Activated naive CD8-positive, alpha-beta T cell treated with anti-CD3 and anti-CD28 coated beads for 36 hours (primary cell): ENCODE data around the gene LAMTOR1. TPM values are rescaled to one million over a fixed set of nuclear protein-coding genes. Genes with fewer than 3 reads are reported as not detected.

Experiments
- DNase-seq: peaks from one replicate; pipeline ENCODE4 v3.0.0; 2021
- H3K27ac Mint-ChIP-seq: one replicate; pipeline ENCODE4 v1.8.0; 2022; ENCODE audit warnings: mild to moderate bottlenecking, moderate library complexity, mixed read lengths
- H3K27me3 Mint-ChIP-seq: one replicate; pipeline ENCODE4 v1.8.0; 2022; ENCODE audit warnings: mild to moderate bottlenecking, mixed read lengths
- H3K36me3 Mint-ChIP-seq: one replicate; pipeline ENCODE4 v1.8.0; 2021; ENCODE audit warnings: mild to moderate bottlenecking, mixed read lengths
- H3K4me1 Mint-ChIP-seq: one replicate; pipeline ENCODE4 v1.8.0; 2021; ENCODE audit warnings: mixed read lengths
- H3K4me3 Mint-ChIP-seq: one replicate; pipeline ENCODE4 v1.8.0; 2022; ENCODE audit warnings: mild to moderate bottlenecking, moderate library complexity, mixed read lengths
- H3K9me3 Mint-ChIP-seq: one replicate; pipeline ENCODE4 v1.8.0; 2022; ENCODE audit warnings: mixed read lengths
- total RNA-seq, 2 experiments: library from RNA; stranded (reverse); gene quantifications; one replicate each; pipeline ENCODE4 v1.2.3, GENCODE V29; 2021

LAMTOR1 gene
- total RNA-seq, 2 experiments from 2014 or later, result 65.5 to 66.2 TPM

GRCh38 chr11:72103754-72104167, 664 bp upstream of the LAMTOR1 start:
- H3K27ac Mint-ChIP-seq, result peak overlapping the region; percentile 91
- H3K4me3 Mint-ChIP-seq, result peak overlapping the region; percentile 93
- no peaks in the 10 kb centered on the region for H3K9me3 Mint-ChIP-seq
- H3K4me1 Mint-ChIP-seq, result peaks cover 39% of the 10 kb centered on the region
- no peak for DNase-seq
- H3K27me3 Mint-ChIP-seq, result no peaks in the 10 kb centered on the region
- peaks cover 25% of the 10 kb centered on the region for H3K36me3 Mint-ChIP-seq

- Mint-ChIP-seq H3K4me1 (peaks cover 39% of the 10 kb centered on the region), H3K9me3 (no peaks in the 10 kb centered on the region), H3K4me3 (peak overlapping the region; percentile 93), H3K27ac (peak overlapping the region; percentile 91), H3K27me3 (no peaks in the 10 kb centered on the region), H3K36me3 (peaks cover 23% of the 10 kb centered on the region)
- no peak for DNase-seq
Observed at GRCh38 chr11:72102631-72102945, 509 bp downstream of the LAMTOR1 start.

GRCh38 chr11:72102162-72102561, 935 bp downstream of the LAMTOR1 start:
- Mint-ChIP-seq H3K9me3 (no peaks in the 10 kb centered on the region), H3K36me3 (peaks cover 23% of the 10 kb centered on the region), H3K4me1 (peaks cover 39% of the 10 kb centered on the region), H3K4me3 (peak overlapping the region; percentile 93), H3K27me3 (no peaks in the 10 kb centered on the region), H3K27ac (peak overlapping the region; percentile 91)
- DNase-seq, result no peak

GRCh38 chr11:72100462-72100861, 2.6 kb downstream of the LAMTOR1 start:
- Mint-ChIP-seq H3K36me3 (peaks cover 23% of the 10 kb centered on the region), H3K4me1 (peaks cover 39% of the 10 kb centered on the region), H3K27me3 (no peaks in the 10 kb centered on the region), H3K9me3 (no peaks in the 10 kb centered on the region), H3K27ac (peak overlapping the region; percentile 74), H3K4me3 (peak overlapping the region; percentile 93)
- no peak for DNase-seq

- no peak overlapping the region for H3K4me3 Mint-ChIP-seq
- H3K36me3 Mint-ChIP-seq, result peaks cover 23% of the 10 kb centered on the region
- H3K27ac Mint-ChIP-seq, result no peak overlapping the region
- no peaks in the 10 kb centered on the region for H3K27me3 Mint-ChIP-seq
- H3K9me3 Mint-ChIP-seq, result no peaks in the 10 kb centered on the region
- no peak for DNase-seq
- peaks cover 39% of the 10 kb centered on the region for H3K4me1 Mint-ChIP-seq
Observed at GRCh38 chr11:72100009-72100408, 3.1 kb downstream of the LAMTOR1 start.

- DNase-seq, result no peak
- H3K4me1 Mint-ChIP-seq, result peaks cover 33% of the 10 kb centered on the region
- H3K27ac Mint-ChIP-seq, result no peak overlapping the region
- H3K9me3 Mint-ChIP-seq, result no peaks in the 10 kb centered on the region
- H3K27me3 Mint-ChIP-seq, result no peaks in the 10 kb centered on the region
- H3K4me3 Mint-ChIP-seq, result no peak overlapping the region
- H3K36me3 Mint-ChIP-seq, result peaks cover 19% of the 10 kb centered on the region
Observed at GRCh38 chr11:72098741-72099140, 4.4 kb downstream of the LAMTOR1 start.

GRCh38 chr11:72091292-72091691, 11.8 kb downstream of the LAMTOR1 start:
- Mint-ChIP-seq H3K27ac (no peak overlapping the region), H3K4me1 (peaks cover 6% of the 10 kb centered on the region), H3K4me3 (no peak overlapping the region), H3K27me3 (no peaks in the 10 kb centered on the region), H3K9me3 (no peaks in the 10 kb centered on the region), H3K36me3 (no peaks in the 10 kb centered on the region)
- peak; percentile 54 for DNase-seq

GRCh38 chr11:72088076-72088808, 14.9 kb downstream of the LAMTOR1 start:
- DNase-seq, result no peak
- no peaks in the 10 kb centered on the region for H3K36me3 Mint-ChIP-seq
- H3K9me3 Mint-ChIP-seq, result no peaks in the 10 kb centered on the region
- H3K4me1 Mint-ChIP-seq, result peaks cover 6% of the 10 kb centered on the region
- no peak overlapping the region for H3K4me3 Mint-ChIP-seq
- peak overlapping the region; percentile 39 for H3K27ac Mint-ChIP-seq
- no peaks in the 10 kb centered on the region for H3K27me3 Mint-ChIP-seq

GRCh38 chr11:72085621-72086351, 17.3 kb downstream of the LAMTOR1 start:
- Mint-ChIP-seq H3K27me3 (no peaks in the 10 kb centered on the region), H3K4me3 (no peak overlapping the region), H3K9me3 (no peaks in the 10 kb centered on the region), H3K27ac (no peak overlapping the region), H3K36me3 (no peaks in the 10 kb centered on the region), H3K4me1 (peaks cover 17% of the 10 kb centered on the region)
- no peak for DNase-seq

GRCh38 chr11:72084965-72085364, 18.1 kb downstream of the LAMTOR1 start:
- Mint-ChIP-seq H3K4me1 (peaks cover 19% of the 10 kb centered on the region), H3K27ac (no peak overlapping the region), H3K4me3 (no peak overlapping the region), H3K36me3 (no peaks in the 10 kb centered on the region), H3K9me3 (no peaks in the 10 kb centered on the region), H3K27me3 (no peaks in the 10 kb centered on the region)
- DNase-seq, result no peak

- Mint-ChIP-seq H3K4me1 (peaks cover 22% of the 10 kb centered on the region), H3K9me3 (no peaks in the 10 kb centered on the region), H3K27ac (no peak overlapping the region), H3K4me3 (no peak overlapping the region), H3K27me3 (no peaks in the 10 kb centered on the region), H3K36me3 (no peaks in the 10 kb centered on the region)
- DNase-seq, result no peak
Observed at GRCh38 chr11:72084076-72084475, 19.0 kb downstream of the LAMTOR1 start.

- Mint-ChIP-seq H3K9me3 (no peaks in the 10 kb centered on the region), H3K4me3 (no peak overlapping the region), H3K27ac (no peak overlapping the region), H3K27me3 (no peaks in the 10 kb centered on the region), H3K36me3 (no peaks in the 10 kb centered on the region), H3K4me1 (peaks cover 28% of the 10 kb centered on the region)
- DNase-seq, result no peak
Observed at GRCh38 chr11:72083414-72083813, 19.7 kb downstream of the LAMTOR1 start.

GRCh38 chr11:72081821-72082453, 21.2 kb downstream of the LAMTOR1 start:
- H3K4me1 Mint-ChIP-seq, result peaks cover 34% of the 10 kb centered on the region
- H3K4me3 Mint-ChIP-seq, result peak overlapping the region; percentile 89
- H3K27me3 Mint-ChIP-seq, result no peaks in the 10 kb centered on the region
- DNase-seq, result no peak
- no peaks in the 10 kb centered on the region for H3K9me3 Mint-ChIP-seq
- peak overlapping the region; percentile 93 for H3K27ac Mint-ChIP-seq
- peaks cover 3% of the 10 kb centered on the region for H3K36me3 Mint-ChIP-seq

GRCh38 chr11:72081184-72081644, 21.9 kb downstream of the LAMTOR1 start:
- H3K9me3 Mint-ChIP-seq, result no peaks in the 10 kb centered on the region
- no peak for DNase-seq

More at GRCh38 chr11:72081184-72081644, 21.9 kb downstream of the LAMTOR1 start:
- Mint-ChIP-seq H3K36me3 (peaks cover 3% of the 10 kb centered on the region), H3K27me3 (no peaks in the 10 kb centered on the region), H3K27ac (peak overlapping the region; percentile 93), H3K4me3 (peak overlapping the region; percentile 89), H3K4me1 (peaks cover 36% of the 10 kb centered on the region)
